Fibroblast of villous mesenchyme (primary cell): ENCODE data around the gene MTFP1. TPM values are rescaled to one million over a fixed set of nuclear protein-coding genes. Genes with fewer than 3 reads are reported as not detected.
"Not testable (repeated sequence)": the region's sequence is repeated elsewhere in the genome, so short reads cannot be mapped to it uniquely, and the experiment has no call there.

Experiments
- DNase-seq: peaks from one replicate; pipeline ENCODE4 v3.0.0-alpha.2; 2010; ENCODE audit warnings: low read depth
- H3K4me3 ChIP-seq: 2 replicates; pipeline ENCODE4 v1.5.1; 2011; ENCODE audit warnings: low read depth, mild to moderate bottlenecking, low read length
- total RNA-seq: library from RNA; depleted of rRNA; stranded (reverse); fragments of >200 nt; gene quantifications from 2 replicates; pipeline ENCODE4 v1.2.3, GENCODE V29; 2012
- TF ChIP-seq, protein P1 (sequence below): IDR thresholded peaks from 2 replicates; pipeline ENCODE4 v1.5.1; 2012; ENCODE audit warnings: low read depth, mild to moderate bottlenecking, low read length; ENCODE audit not compliant: insufficient read depth

The MTFP1 gene
- total RNA-seq, 1 donor = 10.8 TPM

DNA sequence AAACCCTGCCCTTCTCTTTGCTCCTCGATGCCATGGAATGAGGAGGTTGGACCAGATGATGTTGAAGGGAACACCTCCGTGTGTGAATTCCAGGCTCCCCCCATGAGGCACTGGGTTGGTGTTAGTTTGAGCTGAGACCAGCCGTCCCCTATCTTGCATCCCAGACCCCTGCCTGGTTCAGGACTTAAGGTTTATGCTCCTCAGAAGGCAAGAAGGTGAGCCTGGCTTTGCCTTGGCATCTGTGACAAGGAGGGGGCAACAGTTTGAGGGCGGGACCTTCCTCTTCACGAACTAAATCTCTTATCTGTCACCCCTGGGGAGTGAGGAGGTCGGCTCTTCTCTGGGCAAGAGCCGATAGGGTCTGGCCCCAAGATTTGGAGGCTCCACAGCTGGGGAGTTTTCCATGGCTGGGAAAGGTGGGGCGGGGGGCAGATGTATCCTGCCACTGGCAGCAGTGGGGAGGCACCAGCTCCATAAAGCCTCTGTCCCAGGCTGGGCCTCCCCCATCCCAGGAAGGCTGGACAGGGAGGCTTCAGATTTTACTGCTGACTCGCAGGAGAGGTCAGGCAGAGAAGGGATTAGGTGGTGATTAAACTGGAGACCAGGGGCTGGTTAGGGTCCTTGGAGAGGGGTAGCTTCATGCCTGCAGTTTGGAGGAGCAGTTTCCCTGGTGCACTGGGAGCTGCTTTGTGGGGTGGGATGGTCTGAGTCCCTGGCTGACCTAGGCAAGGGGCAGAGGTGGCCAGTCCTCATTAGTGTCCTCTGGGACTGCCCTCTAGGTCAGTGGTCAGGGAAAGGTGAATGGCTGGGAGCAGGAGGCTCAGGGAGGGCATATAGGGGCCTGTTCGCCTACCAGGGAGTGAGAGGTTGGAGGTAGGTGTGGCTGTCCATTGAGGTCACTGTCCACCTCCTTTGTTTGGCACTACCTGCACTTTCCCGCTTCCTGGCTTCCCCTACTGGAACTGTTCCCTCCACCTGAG lies 27.6 kb upstream of the MTFP1 start:
- no peak for DNase-seq
- peak overlapping the region; percentile 85 for H3K4me3 ChIP-seq
- TF ChIP-seq, protein P1, sequence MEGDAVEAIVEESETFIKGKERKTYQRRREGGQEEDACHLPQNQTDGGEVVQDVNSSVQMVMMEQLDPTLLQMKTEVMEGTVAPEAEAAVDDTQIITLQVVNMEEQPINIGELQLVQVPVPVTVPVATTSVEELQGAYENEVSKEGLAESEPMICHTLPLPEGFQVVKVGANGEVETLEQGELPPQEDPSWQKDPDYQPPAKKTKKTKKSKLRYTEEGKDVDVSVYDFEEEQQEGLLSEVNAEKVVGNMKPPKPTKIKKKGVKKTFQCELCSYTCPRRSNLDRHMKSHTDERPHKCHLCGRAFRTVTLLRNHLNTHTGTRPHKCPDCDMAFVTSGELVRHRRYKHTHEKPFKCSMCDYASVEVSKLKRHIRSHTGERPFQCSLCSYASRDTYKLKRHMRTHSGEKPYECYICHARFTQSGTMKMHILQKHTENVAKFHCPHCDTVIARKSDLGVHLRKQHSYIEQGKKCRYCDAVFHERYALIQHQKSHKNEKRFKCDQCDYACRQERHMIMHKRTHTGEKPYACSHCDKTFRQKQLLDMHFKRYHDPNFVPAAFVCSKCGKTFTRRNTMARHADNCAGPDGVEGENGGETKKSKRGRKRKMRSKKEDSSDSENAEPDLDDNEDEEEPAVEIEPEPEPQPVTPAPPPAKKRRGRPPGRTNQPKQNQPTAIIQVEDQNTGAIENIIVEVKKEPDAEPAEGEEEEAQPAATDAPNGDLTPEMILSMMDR = no peak

DNA sequence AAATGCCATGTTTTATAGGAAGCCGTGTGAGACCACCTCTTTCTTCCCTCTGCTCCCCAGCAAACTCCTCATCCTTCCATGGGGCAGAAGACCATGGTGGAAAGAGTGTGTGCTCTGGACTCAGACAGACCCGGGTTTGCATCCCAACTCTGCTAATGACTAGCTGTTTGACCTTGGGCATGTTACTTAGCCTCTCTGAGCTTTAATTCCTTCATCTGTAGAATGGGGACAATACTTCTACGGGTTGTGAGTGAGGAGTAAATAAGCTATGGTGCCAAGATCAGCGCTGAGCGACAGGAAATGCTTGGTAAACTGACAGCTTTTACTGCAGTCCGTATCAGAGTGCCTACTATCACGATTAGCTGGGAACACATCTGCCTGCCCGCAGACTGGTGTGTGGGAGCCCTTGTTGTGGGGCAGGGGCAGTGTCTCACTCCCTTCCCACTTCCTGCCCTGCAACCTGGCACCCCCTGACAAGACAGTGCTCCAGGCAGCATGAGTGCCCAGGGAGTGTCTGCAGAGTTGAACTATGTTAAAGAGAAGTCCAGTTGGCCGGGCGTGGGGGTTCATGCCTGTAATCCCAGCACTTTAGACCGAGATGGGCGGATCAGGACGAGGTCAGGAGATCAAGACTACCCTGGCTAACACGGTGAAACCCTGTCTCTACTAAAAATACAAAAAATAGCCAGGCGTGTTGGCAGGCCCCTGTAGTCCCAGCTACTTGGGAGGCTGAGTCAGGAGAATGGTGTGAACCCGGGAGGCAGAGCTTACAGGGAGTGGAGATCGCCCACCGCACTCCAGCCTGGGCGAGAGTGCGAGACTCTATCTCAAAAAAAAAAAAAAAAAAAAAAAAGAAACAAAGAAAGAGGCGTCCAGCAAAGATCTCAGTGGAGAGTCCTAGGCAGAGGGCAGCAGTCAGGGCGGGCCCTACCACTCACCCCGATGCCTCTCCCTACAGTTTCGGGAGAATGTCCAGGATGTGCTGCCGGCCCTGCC lies 26.6 kb upstream of the MTFP1 start:
- peak overlapping the region; percentile 2 for H3K4me3 ChIP-seq
- DNase-seq = no peak
- TF ChIP-seq, protein P1 = no peak

DNA sequence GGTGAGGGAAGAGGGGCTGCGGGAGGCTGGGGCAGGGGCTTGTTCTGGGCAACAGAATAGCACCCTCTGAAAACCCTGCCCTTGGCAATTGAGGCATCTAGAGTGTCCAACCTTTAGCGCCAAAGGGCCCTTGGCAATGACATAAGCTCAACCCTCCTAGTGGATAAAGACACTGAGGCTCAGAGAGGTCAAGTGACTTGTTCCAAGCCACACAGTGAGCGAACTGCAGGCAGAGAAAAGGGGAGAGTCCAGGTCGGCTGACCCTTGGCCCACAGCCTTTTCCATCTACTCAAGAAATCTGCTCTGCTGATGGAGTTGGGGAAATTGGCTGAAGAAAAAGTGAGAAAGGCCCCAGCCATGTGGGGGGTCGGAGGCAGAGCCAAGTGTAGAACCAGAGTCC lies 25.9 kb upstream of the MTFP1 start:
- no peak for DNase-seq
- H3K4me3 ChIP-seq = no peak overlapping the region
- TF ChIP-seq, protein P1 = no peak

DNA sequence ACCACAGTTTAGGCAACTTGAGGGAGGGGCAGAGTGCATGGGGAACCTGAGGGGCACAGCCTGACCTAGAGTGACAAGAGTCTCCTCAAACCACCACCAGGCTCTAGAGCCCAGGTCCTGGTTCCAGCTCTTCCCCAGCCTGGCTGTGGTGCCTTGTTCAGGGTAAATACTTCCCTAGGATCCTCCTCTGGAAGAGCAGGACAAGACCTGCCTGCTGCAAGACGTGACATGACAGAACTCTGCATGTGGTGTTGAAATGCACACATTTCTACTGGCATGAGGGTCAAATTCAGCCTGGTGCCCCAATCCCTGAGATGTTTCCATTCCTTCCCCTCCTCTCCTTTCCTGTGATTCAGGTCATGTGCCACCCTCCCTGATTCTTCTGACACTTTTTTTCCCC lies 25.4 kb upstream of the MTFP1 start:
- no peak overlapping the region for H3K4me3 ChIP-seq
- DNase-seq = no peak
- TF ChIP-seq, protein P1 = no peak

DNA sequence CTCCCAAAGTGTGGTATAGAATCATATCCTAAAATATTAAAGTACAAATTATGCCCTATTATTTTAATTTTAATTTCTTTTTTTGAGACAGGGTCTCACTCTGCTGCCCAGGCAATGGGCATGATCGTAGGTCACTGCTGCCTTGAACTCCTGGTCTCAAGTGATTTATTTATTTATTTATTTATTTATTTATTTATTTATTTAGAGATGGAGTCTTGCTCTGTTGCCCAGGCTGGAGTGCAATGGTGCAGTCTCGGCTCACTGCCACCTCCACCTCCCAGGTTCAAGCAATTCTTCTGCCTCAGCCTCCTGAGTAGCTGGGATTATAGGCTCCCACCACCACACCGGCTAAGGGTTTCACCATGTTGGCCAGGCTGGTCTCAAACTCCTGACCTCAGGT lies 24.5 kb upstream of the MTFP1 start:
- DNase-seq, H3K4me3 ChIP-seq: not testable (repeated sequence)

DNA sequence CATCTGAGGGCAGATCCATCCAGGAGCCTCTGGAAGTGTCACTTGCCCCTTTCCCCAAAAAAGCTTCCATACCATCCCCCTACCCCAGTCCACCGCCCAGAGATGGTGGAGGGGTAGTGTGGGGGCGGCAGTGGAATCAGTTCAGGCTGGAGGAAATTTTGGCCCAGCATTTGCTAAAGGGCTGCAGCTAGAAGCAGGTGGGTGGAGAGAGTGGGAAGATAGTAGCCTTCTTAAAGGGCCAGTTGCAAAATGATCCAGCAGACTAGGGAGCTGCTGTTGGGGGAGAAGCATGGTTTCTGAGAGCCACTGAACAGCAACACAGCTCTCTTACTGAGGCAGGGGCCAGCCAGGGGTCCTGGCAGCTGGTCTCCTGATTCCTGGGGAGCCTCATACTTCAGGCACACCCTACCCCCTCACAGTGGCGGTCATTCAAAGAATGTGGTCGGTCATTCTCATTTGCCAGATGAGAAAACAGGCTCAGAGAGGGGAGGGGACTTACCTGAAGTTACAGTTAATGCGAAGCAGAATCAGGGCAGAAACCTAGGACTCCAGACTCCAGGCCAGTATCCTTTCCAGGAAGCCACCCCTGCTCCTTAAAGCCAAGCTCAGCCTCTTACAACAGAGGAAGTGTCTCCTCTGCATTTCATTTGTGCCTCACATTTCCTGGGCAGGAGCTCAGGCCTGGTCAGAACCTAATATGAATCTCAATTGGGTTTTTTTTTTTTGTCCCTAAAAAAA lies 23.4 kb upstream of the MTFP1 start:
- H3K4me3 ChIP-seq = no peak overlapping the region
- TF ChIP-seq, protein P1 = no peak
- no peak for DNase-seq

DNA sequence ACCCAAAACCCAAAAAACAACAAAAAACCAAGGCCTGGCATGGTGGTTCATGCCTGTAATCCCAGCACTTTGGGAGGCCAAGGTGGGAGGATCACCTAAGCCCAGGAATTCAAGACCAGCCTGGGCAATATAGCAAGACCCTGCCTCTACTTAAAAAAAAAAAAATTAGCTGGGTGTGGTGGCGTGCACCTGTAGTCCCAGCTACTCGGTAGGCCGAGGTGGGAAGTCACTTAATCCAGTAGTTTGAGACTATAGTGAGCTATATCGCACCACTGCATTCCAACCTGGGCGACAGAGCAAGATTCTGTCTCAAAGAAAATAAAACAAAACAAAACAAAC lies 22.8 kb upstream of the MTFP1 start:
- DNase-seq = not testable (repeated sequence)

More for the DNA sequence above, 22.8 kb upstream of the MTFP1 start:
- not testable (repeated sequence) for H3K4me3 ChIP-seq
